ENCODE measurements around the gene ATP2B2.

Gene ATP2B2

DNA sequence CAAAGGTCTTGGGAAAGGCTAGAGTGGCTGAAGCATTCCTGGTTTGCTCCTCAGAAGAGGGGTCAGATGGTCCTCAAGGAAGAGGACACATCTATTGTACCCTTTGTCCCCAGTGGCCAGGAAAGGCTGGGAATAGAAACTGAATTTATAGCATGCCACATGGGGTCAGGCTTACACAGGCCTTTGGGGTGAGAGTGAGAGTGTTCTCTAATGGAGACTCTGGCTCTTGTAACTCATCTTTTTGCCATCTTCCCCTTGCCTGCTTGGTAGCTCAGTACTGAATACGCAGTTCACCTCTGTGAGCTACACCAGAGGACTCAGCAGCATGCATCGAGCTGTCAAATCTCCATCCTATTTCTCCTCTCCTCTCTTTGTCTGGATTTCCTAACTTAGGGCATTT is 87.5 kb downstream of the ATP2B2 start:
- Histone ChIP-seq H3K4me1 (ENCODE audit: insufficient read depth, low read length) (no peaks in the 10 kb centered on the region), H4K20me1 (ENCODE audit: insufficient read depth, low read length) (0 out of 2 replicates have a peak, but pooled peaks cover 4% of the 10 kb centered on the region), H3K4me3 (ENCODE audit: low read depth in 1 of 2, low read length in 2 of 2) (no peak overlapping the region), H3K9ac (ENCODE audit: low read depth, low read length) (no peak overlapping the region), H3K27me3 (ENCODE audit: insufficient read depth, low read length, poor library complexity) (peaks cover 3% of the 10 kb centered on the region), H3K4me2 (ENCODE audit: insufficient read depth, low read length) (no peak overlapping the region), H3K9me3 (ENCODE audit: insufficient read depth, low read length, severe bottlenecking) (no peaks in the 10 kb centered on the region), H2AFZ (ENCODE audit: low read depth, low read length) (no peak overlapping the region), H3K36me3 (ENCODE audit: insufficient read depth, low read length) (no peaks in the 10 kb centered on the region), H3K79me2 (ENCODE audit: insufficient read depth, low read length) (no peaks in the 10 kb centered on the region), H3K27ac (ENCODE audit: low read length) (no peak overlapping the region)
- TF ChIP-seq, protein P1, sequence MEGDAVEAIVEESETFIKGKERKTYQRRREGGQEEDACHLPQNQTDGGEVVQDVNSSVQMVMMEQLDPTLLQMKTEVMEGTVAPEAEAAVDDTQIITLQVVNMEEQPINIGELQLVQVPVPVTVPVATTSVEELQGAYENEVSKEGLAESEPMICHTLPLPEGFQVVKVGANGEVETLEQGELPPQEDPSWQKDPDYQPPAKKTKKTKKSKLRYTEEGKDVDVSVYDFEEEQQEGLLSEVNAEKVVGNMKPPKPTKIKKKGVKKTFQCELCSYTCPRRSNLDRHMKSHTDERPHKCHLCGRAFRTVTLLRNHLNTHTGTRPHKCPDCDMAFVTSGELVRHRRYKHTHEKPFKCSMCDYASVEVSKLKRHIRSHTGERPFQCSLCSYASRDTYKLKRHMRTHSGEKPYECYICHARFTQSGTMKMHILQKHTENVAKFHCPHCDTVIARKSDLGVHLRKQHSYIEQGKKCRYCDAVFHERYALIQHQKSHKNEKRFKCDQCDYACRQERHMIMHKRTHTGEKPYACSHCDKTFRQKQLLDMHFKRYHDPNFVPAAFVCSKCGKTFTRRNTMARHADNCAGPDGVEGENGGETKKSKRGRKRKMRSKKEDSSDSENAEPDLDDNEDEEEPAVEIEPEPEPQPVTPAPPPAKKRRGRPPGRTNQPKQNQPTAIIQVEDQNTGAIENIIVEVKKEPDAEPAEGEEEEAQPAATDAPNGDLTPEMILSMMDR (IDR thresholded peaks at IDR 0.05; ENCODE audit: borderline replicate concordance, extremely low read depth, low read length, poor library complexity, severe bottlenecking), result peak; percentile 41
- TF ChIP-seq EZH2 (IDR thresholded peaks at IDR 0.05; ENCODE audit: borderline replicate concordance, low read depth, low read length, severe bottlenecking), result no peak
- ATAC-seq (ENCODE audit: insufficient read depth, low read depth), result no peak
- no peak for DNase-seq

DNA sequence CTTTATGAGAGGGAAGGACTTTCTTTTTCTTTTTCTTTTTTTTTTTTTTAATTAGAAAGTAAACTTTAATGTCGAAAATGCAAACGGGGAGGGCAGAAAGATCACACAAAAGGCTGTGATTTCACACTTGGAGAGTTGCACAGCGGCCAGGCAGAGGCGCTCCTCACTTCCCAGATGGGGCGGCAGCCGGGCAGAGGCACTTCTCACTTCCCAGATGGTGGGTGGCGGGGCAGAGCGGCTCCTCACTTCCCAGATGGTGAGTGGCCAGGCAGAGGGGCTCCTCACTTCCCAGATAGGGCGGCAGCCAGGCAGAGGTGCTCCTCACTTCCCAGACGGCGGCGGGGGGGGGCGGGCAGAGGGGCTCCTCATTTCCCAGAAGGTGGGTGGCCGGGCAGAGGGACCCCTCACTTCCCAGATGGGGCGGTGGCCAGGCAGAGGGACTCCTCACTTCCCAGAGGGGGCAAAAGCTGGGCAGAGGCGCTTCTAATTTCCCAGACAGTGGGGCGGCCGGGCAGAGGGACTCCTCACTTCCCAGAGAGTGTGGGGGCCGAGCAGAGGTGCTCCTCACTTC is 88.6 kb downstream of the ATP2B2 start:
- no peak overlapping the region for H3K27ac ChIP-seq (ENCODE audit: low read length)

DNA sequence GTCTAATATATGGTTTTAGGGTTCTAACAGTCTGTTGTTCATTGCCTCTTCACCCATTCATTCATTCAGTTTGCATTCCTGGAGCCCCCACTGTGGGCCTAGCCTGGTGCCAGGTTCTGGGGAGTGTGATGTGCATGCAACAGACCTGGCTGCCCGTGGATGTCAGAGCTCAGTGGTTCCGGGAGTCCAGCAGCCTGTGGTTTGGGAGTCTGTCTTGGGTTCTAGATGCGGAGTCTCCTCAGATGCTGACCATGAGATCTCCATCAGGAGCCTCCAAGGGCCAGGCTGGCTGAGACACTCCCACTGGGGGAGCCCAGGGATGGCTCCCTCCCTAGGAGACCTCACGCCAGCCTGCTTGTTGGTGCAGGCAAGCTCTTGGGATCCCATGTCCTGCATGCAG is 92.3 kb downstream of the ATP2B2 start:
- Histone ChIP-seq H3K9me3 (ENCODE audit: insufficient read depth, low read length, severe bottlenecking) (no peaks in the 10 kb centered on the region), H3K36me3 (ENCODE audit: insufficient read depth, low read length) (no peaks in the 10 kb centered on the region), H3K27ac (ENCODE audit: low read length) (no peak overlapping the region), H3K4me3 (ENCODE audit: low read depth in 1 of 2, low read length in 2 of 2) (no peak overlapping the region), H3K79me2 (ENCODE audit: insufficient read depth, low read length) (no peaks in the 10 kb centered on the region), H3K4me2 (ENCODE audit: insufficient read depth, low read length) (no peak overlapping the region), H3K4me1 (ENCODE audit: insufficient read depth, low read length) (no peaks in the 10 kb centered on the region), H2AFZ (ENCODE audit: low read depth, low read length) (no peak overlapping the region), H3K9ac (ENCODE audit: low read depth, low read length) (no peak overlapping the region), H3K27me3 (ENCODE audit: insufficient read depth, low read length, poor library complexity) (peaks cover 7% of the 10 kb centered on the region), H4K20me1 (ENCODE audit: insufficient read depth, low read length) (0 out of 2 replicates have a peak, but pooled peaks cover 4% of the 10 kb centered on the region)
- ATAC-seq (ENCODE audit: insufficient read depth, low read depth) (no peak), DNase-seq (no peak)
- TF ChIP-seq EZH2 (IDR thresholded peaks at IDR 0.05; ENCODE audit: borderline replicate concordance, low read depth, low read length, severe bottlenecking), result no peak
- TF ChIP-seq, protein P1 (IDR thresholded peaks at IDR 0.05; ENCODE audit: borderline replicate concordance, extremely low read depth, low read length, poor library complexity, severe bottlenecking), result no peak

More for the DNA sequence above, 88.6 kb downstream of the ATP2B2 start:
- Histone ChIP-seq H3K36me3 (ENCODE audit: insufficient read depth, low read length) (no peaks in the 10 kb centered on the region), H2AFZ (ENCODE audit: low read depth, low read length) (no peak overlapping the region), H3K9me3 (ENCODE audit: insufficient read depth, low read length, severe bottlenecking) (no peaks in the 10 kb centered on the region), H3K79me2 (ENCODE audit: insufficient read depth, low read length) (no peaks in the 10 kb centered on the region), H3K27me3 (ENCODE audit: insufficient read depth, low read length, poor library complexity) (peaks cover 3% of the 10 kb centered on the region), H4K20me1 (ENCODE audit: insufficient read depth, low read length) (0 out of 2 replicates have a peak, but pooled peaks cover 4% of the 10 kb centered on the region), H3K4me3 (ENCODE audit: low read depth in 1 of 2, low read length in 2 of 2) (no peak overlapping the region), H3K4me2 (ENCODE audit: insufficient read depth, low read length) (no peak overlapping the region), H3K4me1 (ENCODE audit: insufficient read depth, low read length) (no peaks in the 10 kb centered on the region), H3K9ac (ENCODE audit: low read depth, low read length) (no peak overlapping the region)
- ATAC-seq (ENCODE audit: insufficient read depth, low read depth), result no peak
- TF ChIP-seq, protein P1 (IDR thresholded peaks at IDR 0.05; ENCODE audit: borderline replicate concordance, extremely low read depth, low read length, poor library complexity, severe bottlenecking), result no peak
- TF ChIP-seq EZH2 (IDR thresholded peaks at IDR 0.05; ENCODE audit: borderline replicate concordance, low read depth, low read length, severe bottlenecking), result no peak
- no peak for DNase-seq
